AG04449 (cell line): ENCODE measurements around the gene NUDT17.

Source experiments
- CTCF ChIA-PET: fragments of 350-600 bp; formaldehyde crosslinking; extraction: SDS; loops from one replicate; lab custom pipeline; 2021; ENCODE audit warnings: antibody characterized with exemption; lab: Yijun Ruan, JAX
- POLR2A ChIA-PET: fragments of 400-600, 350-600 bp; formaldehyde crosslinking; extraction: SDS; loops from one replicate; lab custom pipeline; 2020; ENCODE audit warnings: antibody characterized with exemption, inconsistent platforms; lab: Yijun Ruan, JAX
- DNase-seq: peaks from one replicate; pipeline ENCODE4 v3.0.0-alpha.2; 2010; ENCODE audit warnings: low read depth, low spot score
- H3K4me3 ChIP-seq: 2 replicates; pipeline ENCODE4 v1.5.1; 2011; ENCODE audit warnings: low read depth, mild to moderate bottlenecking, control low read depth, low read length
- CTCF ChIP-seq: IDR thresholded peaks from one replicate; pipeline ENCODE4 v1.5.1; 2011; ENCODE audit warnings: mild to moderate bottlenecking, moderate library complexity, low read length, control low read depth, inconsistent platforms; ENCODE audit not compliant: insufficient read depth; ENCODE audit errors: missing control alignments

NUDT17 gene

GRCh38 chr1:145884675-145885074 is 39.2 kb downstream of the NUDT17 start:
- ChIA-PET CTCF (interaction anchor here (1.5 to 16.3 kb wide), 3 partner anchors 7 to 27 kb away, joined by 3 to 469 read pairs (median 22); partner anchors contain the start of genes ITGA10 and PEX11B), POLR2A (interaction anchor here (2.0 kb wide), 1 partner anchor 26 kb away, joined by 10 read pairs; the partner anchor contains the start of gene PIAS3)
- peak; percentile 26 for DNase-seq
- H3K4me3 ChIP-seq: no peak overlapping the region
- no peak for TF ChIP-seq CTCF

- peak within 1 kb of the TSS; percentile 74 for H3K4me3 ChIP-seq
- no peak for TF ChIP-seq CTCF
- ChIA-PET POLR2A (interaction anchor here (1.0 to 2.0 kb wide), 2 partner anchors 27 to 78 kb away, joined by 3 to 10 read pairs; partner anchors contain the start of genes ANKRD34A, PIAS3 and POLR3GL), CTCF (interaction anchor here (0.6 to 16.3 kb wide), 6 partner anchors 10 to 40 kb away, joined by 3 to 469 read pairs (median 3); partner anchors contain the start of genes ITGA10, NUDT17 and PEX11B)
- DNase-seq: no peak
These were observed 40.4 kb downstream of the NUDT17 start, which contains the start of gene ANKRD35 for GRCh38 chr1:145885738-145886287. Gene ANKRD35, minus strand, starts transcription at chr1:145885866. Its CDS starts 108 bp downstream, at chr1:145885758.

GRCh38 chr1:145886390-145886789 is 41.0 kb downstream of the NUDT17 start:
- POLR2A ChIA-PET: interaction anchor here (2.0 kb wide), 1 partner anchor 28 kb away, joined by 10 read pairs; the partner anchor contains the start of gene PIAS3

GRCh38 chr1:145886816-145887215 is 41.4 kb downstream of the NUDT17 start:
- ChIA-PET CTCF (interaction anchor here (1.0 to 16.3 kb wide), 4 partner anchors 9 to 42 kb away, joined by 3 to 469 read pairs (median 3); partner anchors contain the start of genes ITGA10 and PEX11B), POLR2A (interaction anchor here (2.0 kb wide), 1 partner anchor 28 kb away, joined by 10 read pairs; the partner anchor contains the start of gene PIAS3)
- DNase-seq: no peak
- no peak overlapping the region for H3K4me3 ChIP-seq
- no peak for TF ChIP-seq CTCF

More at GRCh38 chr1:145886390-145886789, 41.0 kb downstream of the NUDT17 start:
- CTCF ChIA-PET: interaction anchor here (1.0 to 16.3 kb wide), 4 partner anchors 9 to 41 kb away, joined by 3 to 469 read pairs (median 3); partner anchors contain the start of genes ITGA10 and PEX11B
- peak overlapping the region; percentile 74 for H3K4me3 ChIP-seq
- DNase-seq: no peak
- TF ChIP-seq CTCF: no peak

- H3K4me3 ChIP-seq: no peak overlapping the region
- DNase-seq: no peak
- ChIA-PET CTCF (interaction anchor here (1.1 to 16.3 kb wide), 2 partner anchors 24 to 28 kb away, joined by 4 to 469 read pairs; partner anchors contain the start of genes ITGA10 and PEX11B), POLR2A (no interaction called here)
- no peak for TF ChIP-seq CTCF
These were observed 42.2 kb downstream of the NUDT17 start for GRCh38 chr1:145887631-145888030.

GRCh38 chr1:145889722-145890121 is 44.3 kb downstream of the NUDT17 start:
- no peak overlapping the region for H3K4me3 ChIP-seq
- ChIA-PET POLR2A (no interaction called here), CTCF (interaction anchor here (3.2 to 16.3 kb wide), 10 partner anchors 9 to 123 kb away, joined by 18 to 469 read pairs (median 28); partner anchors contain the start of genes ITGA10, NUDT17, PEX11B and PIAS3)
- no peak for TF ChIP-seq CTCF
- no peak for DNase-seq
